ENCODE results near the gene VDR.

The VDR gene

GRCh38 chr12:47808574-47809365 is 96.0 kb downstream of the VDR start:
- in situ Hi-C loops (cut with MboI; ENCODE audit: low pct_unique_long_range_greater_than_20kb, low sequenced_read_pairs) = no loop called here
- DNase-seq = peak; percentile 51

GRCh38 chr12:47808050-47808449 is 96.7 kb downstream of the VDR start:
- in situ Hi-C loops (cut with MboI; ENCODE audit: low pct_unique_long_range_greater_than_20kb, low sequenced_read_pairs) = no loop called here
- peak; percentile 94 for DNase-seq

- no peak for DNase-seq
- in situ Hi-C loops (cut with MboI; ENCODE audit: low pct_unique_long_range_greater_than_20kb, low sequenced_read_pairs) = no loop called here
Observed at GRCh38 chr12:47807338-47807737, 97.5 kb downstream of the VDR start.

GRCh38 chr12:47805417-47805816 is 99.4 kb downstream of the VDR start:
- in situ Hi-C loops (cut with MboI; ENCODE audit: low pct_unique_long_range_greater_than_20kb, low sequenced_read_pairs) = no loop called here
- no peak for DNase-seq

GRCh38 chr12:47804171-47804570 is 100.6 kb downstream of the VDR start:
- in situ Hi-C loops (cut with MboI; ENCODE audit: low pct_unique_long_range_greater_than_20kb, low sequenced_read_pairs) = no loop called here
- DNase-seq = no peak

- DNase-seq = peak; percentile 42
- in situ Hi-C loops (cut with MboI; ENCODE audit: low pct_unique_long_range_greater_than_20kb, low sequenced_read_pairs) = no loop called here
Observed at GRCh38 chr12:47803191-47803875, 101.5 kb downstream of the VDR start.

- no peak for DNase-seq
Observed at GRCh38 chr12:47802312-47802711, 102.5 kb downstream of the VDR start.

GRCh38 chr12:47801904-47802246 is 102.9 kb downstream of the VDR start:
- DNase-seq = no peak
- in situ Hi-C loops (cut with MboI; ENCODE audit: low pct_unique_long_range_greater_than_20kb, low sequenced_read_pairs) = no loop called here

More at GRCh38 chr12:47802312-47802711, 102.5 kb downstream of the VDR start:
- in situ Hi-C loops (cut with MboI; ENCODE audit: low pct_unique_long_range_greater_than_20kb, low sequenced_read_pairs) = no loop called here

GRCh38 chr12:47801170-47801903 is 103.5 kb downstream of the VDR start:
- no peak for DNase-seq
- in situ Hi-C loops (cut with MboI; ENCODE audit: low pct_unique_long_range_greater_than_20kb, low sequenced_read_pairs) = no loop called here

GRCh38 chr12:47800582-47800981 is 104.2 kb downstream of the VDR start:
- no peak for DNase-seq
- in situ Hi-C loops (cut with MboI; ENCODE audit: low pct_unique_long_range_greater_than_20kb, low sequenced_read_pairs) = no loop called here

- no peak for DNase-seq
- in situ Hi-C loops (cut with MboI; ENCODE audit: low pct_unique_long_range_greater_than_20kb, low sequenced_read_pairs) = no loop called here
Observed at GRCh38 chr12:47799357-47799955, 105.3 kb downstream of the VDR start.

- in situ Hi-C loops (cut with MboI; ENCODE audit: low pct_unique_long_range_greater_than_20kb, low sequenced_read_pairs) = no loop called here
- DNase-seq = no peak
Observed at GRCh38 chr12:47798382-47798948, 106.3 kb downstream of the VDR start.

- DNase-seq = peak; percentile 57
- in situ Hi-C loops (cut with MboI; ENCODE audit: low pct_unique_long_range_greater_than_20kb, low sequenced_read_pairs) = no loop called here
Observed at GRCh38 chr12:47797441-47797840, 107.4 kb downstream of the VDR start.

GRCh38 chr12:47795814-47796411 is 108.9 kb downstream of the VDR start:
- in situ Hi-C loops (cut with MboI; ENCODE audit: low pct_unique_long_range_greater_than_20kb, low sequenced_read_pairs) = no loop called here
- DNase-seq = no peak

GRCh38 chr12:47795121-47795813 is 109.5 kb downstream of the VDR start:
- in situ Hi-C loops (cut with MboI; ENCODE audit: low pct_unique_long_range_greater_than_20kb, low sequenced_read_pairs) = no loop called here
- no peak for DNase-seq

GRCh38 chr12:47794679-47795078 is 110.1 kb downstream of the VDR start:
- DNase-seq = no peak
- in situ Hi-C loops (cut with MboI; ENCODE audit: low pct_unique_long_range_greater_than_20kb, low sequenced_read_pairs) = no loop called here

- in situ Hi-C loops (cut with MboI; ENCODE audit: low pct_unique_long_range_greater_than_20kb, low sequenced_read_pairs) = no loop called here
- DNase-seq = no peak
Observed at GRCh38 chr12:47793015-47793681, 111.6 kb downstream of the VDR start.

GRCh38 chr12:47791874-47792273 is 112.9 kb downstream of the VDR start:
- no peak for DNase-seq
- in situ Hi-C loops (cut with MboI; ENCODE audit: low pct_unique_long_range_greater_than_20kb, low sequenced_read_pairs) = no loop called here

Data from KBM-7 (cell line).